HK-2 (cell line): ENCODE measurements around the gene EPHA7.

Experiments used
- DNase-seq: peaks from one replicate; pipeline ENCODE4 v3.0.0-alpha.2; 2018; ENCODE audit not compliant: unreplicated experiment

Gene EPHA7

DNA sequence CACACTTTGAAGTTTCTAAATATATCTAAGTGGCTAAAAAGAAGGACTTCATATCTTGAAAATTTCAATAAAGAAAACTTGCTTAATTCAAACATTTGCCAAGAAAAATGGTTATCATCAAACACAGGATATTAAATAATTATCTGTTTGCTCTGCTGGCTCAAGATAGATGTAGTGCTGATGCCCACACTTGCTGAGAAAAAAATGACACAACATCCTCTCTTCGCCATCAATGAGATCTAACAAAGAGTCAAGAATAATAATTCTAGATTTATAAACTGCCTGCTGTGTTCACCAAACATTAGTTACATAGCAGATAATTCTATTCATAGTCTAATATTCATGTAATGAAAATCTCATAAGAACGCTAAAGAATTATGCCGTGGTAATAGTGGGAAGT, 93.6 kb downstream of the EPHA7 start:
- DNase-seq = no peak

DNA sequence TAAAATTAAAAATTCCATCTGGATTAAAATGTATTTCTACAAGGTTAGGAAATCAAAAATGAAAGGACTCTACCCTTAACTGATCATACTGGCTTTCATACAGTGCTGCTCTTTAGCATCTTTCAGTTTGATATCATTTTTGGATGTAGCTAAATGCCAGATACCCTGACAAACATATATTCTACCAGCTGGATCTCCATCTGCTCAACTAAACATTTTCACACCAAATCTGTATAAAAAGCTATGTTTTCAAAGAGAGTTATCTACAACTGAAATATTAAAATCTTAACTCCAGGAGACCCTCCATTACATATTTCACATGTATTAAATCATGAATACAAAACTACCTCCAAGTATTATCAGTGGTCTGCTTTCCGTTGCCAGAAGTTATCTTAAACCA, 95.7 kb downstream of the EPHA7 start:
- DNase-seq = no peak

GRCh38 chr6:93322651-93323050, 96.7 kb downstream of the EPHA7 start:
- no peak for DNase-seq

- no peak for DNase-seq
These were observed 100.1 kb downstream of the EPHA7 start for GRCh38 chr6:93319304-93319703.

DNA sequence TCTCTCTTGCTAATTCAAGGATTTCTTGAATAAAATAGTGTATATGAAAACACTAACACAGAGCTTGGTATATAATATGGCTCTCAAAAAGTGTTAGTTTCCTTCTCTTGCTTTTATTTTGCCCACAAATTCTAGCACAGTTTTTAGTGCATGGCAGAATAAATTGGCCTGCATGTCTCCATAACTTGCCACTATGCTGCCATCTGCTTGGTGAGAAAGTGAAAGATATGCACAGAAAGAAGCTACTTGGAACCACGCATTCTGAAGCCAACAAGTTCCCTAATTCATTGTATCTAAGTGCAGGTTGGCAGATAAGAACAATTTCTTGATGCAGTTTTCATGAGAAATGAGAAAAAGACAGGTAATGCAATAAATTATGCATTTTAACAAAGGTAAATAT, 101.2 kb downstream of the EPHA7 start:
- no peak for DNase-seq

DNA sequence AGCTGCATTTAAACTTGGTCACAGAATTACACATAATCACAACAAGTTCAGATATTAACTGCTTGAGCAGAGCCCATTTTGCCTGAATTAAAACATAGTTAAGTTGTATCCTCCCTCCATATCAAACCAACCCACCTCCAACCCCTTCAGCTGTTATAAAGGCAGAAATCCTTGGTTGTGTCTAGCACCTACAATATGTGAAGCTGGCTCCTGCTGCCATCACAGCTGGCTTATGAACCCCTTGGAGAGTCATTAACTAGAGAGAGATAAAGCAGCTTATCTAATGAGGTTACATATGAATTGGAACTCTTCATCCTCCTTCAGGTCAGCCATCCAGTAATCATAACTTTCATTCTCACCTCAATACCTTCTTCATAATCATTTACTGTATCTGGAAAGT, 101.8 kb downstream of the EPHA7 start:
- no peak for DNase-seq

GRCh38 chr6:93307505-93308409, 111.6 kb downstream of the EPHA7 start:
- no peak for DNase-seq

- DNase-seq = no peak
These were observed 114.3 kb downstream of the EPHA7 start for GRCh38 chr6:93305088-93305487.

GRCh38 chr6:93304505-93304904, 114.9 kb downstream of the EPHA7 start:
- DNase-seq = no peak

DNA sequence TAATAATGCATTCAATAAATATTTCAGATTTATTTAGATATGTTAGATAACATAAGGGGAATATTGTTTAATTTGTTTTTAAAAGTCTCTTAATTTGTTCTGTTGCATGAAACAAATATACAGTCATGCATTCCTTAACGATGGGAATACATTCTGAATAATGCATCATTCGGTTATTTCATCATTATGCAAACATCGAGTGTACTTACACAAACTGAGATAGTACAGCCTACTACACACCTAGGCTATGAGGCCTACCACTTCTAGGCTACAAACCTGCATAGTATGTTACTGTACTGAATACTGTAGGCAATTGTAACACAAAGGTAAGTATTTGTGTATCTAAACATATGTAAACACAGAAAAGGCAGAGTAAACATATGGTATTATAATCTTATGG, 118.7 kb downstream of the EPHA7 start:
- DNase-seq = no peak

DNA sequence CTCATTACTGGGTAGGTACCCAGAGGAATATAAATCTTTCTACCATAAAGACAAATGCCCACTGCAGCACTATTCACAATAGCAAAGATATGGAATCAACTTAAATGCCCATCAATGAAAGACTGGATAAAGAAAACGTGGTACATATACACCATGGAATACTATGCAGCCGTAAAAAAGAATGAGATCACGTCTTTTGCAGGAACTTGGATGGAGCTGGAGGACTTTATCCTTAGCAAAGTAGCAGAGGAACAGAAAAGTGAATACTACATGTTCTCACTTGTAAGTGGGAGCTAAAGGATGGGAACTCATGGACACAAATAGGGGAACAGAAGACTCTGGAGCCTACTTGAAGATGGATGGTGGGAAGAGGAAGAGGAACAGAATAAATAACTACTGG, 119.7 kb downstream of the EPHA7 start:
- DNase-seq = no peak

GRCh38 chr6:93295631-93296030, 123.7 kb downstream of the EPHA7 start:
- no peak for DNase-seq

- no peak for DNase-seq
These were observed 124.5 kb downstream of the EPHA7 start for GRCh38 chr6:93294879-93295278.

GRCh38 chr6:93293872-93294271, 125.5 kb downstream of the EPHA7 start:
- DNase-seq = no peak

GRCh38 chr6:93293460-93293859, 125.9 kb downstream of the EPHA7 start:
- DNase-seq = no peak

- DNase-seq = no peak
These were observed 136.8 kb downstream of the EPHA7 start for GRCh38 chr6:93282521-93283031.

GRCh38 chr6:93278241-93278640, 141.1 kb downstream of the EPHA7 start:
- DNase-seq = no peak

DNA sequence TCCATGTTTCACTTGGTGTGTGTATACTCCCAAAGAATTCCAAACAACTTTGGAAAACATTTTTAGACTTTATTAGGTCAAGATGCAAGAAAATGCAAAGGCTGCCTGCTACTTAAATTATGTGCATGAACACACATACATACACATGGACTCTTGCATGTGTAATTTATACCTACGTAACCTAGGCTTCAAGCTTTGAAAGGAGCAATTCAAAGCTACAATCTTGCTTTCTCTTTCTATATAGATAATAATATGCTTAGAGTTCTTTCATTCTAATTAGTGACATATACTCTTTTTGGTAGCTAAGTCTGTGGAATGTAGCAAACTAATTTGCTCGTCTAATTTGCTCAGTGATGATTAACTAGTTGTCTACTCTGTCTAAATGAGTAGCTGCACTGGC, 146.5 kb downstream of the EPHA7 start:
- DNase-seq = no peak

- DNase-seq = no peak
These were observed 147.1 kb downstream of the EPHA7 start for GRCh38 chr6:93272211-93272610.

GRCh38 chr6:93266116-93266817, 153.1 kb downstream of the EPHA7 start:
- DNase-seq = no peak

- no peak for DNase-seq
These were observed 158.5 kb downstream of the EPHA7 start for GRCh38 chr6:93260881-93261280.

DNA sequence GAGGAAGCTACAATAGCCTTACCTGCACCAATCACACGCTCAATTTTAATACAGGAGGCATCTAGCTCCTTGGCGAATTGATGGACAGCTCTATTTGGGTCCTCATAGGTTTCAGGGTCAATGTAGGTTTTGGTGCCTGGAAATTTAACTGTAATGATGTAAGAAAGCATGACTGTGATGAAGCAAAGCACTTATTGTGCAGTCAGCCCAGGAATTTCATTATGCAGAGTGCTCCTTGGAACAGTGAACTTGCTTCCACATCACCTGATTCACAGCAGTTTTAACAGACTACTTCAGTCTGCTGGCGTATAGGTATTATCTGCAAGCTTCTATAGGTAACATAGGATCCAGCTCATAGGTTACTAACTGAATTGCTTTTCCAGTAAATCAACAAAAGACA, 160.0 kb downstream of the EPHA7 start:
- DNase-seq = no peak

GRCh38 chr6:93252930-93253329, 166.4 kb downstream of the EPHA7 start:
- no peak for DNase-seq
